GM18909 (cell line): Measurements from ENCODE around the gene PNLIPRP1.

Experiments used
- ATAC-seq: cut with Tn5 transposase; IDR thresholded peaks from one replicate; pipeline ENCODE4 v1.9.1; 2021; ENCODE audit warnings: mild to moderate bottlenecking; ENCODE audit not compliant: unreplicated experiment, poor library complexity

Gene PNLIPRP1

GRCh38 chr10:116627386-116627933 lies 36.7 kb downstream of the PNLIPRP1 start:
- no peak for ATAC-seq

- ATAC-seq: no peak
Observed at GRCh38 chr10:116629340-116629739, 38.6 kb downstream of the PNLIPRP1 start.

GRCh38 chr10:116630020-116630419 lies 39.3 kb downstream of the PNLIPRP1 start:
- ATAC-seq: no peak

- no peak for ATAC-seq
Observed at GRCh38 chr10:116631871-116632295, 41.1 kb downstream of the PNLIPRP1 start.

GRCh38 chr10:116632596-116633215 lies 41.9 kb downstream of the PNLIPRP1 start:
- ATAC-seq: no peak

GRCh38 chr10:116633216-116633600 lies 42.4 kb downstream of the PNLIPRP1 start:
- ATAC-seq: no peak

GRCh38 chr10:116634126-116634975 lies 43.6 kb downstream of the PNLIPRP1 start:
- no peak for ATAC-seq

GRCh38 chr10:116636385-116636784 lies 45.6 kb downstream of the PNLIPRP1 start:
- ATAC-seq: no peak

GRCh38 chr10:116636976-116637375 lies 46.2 kb downstream of the PNLIPRP1 start:
- no peak for ATAC-seq

GRCh38 chr10:116637830-116638229 lies 47.1 kb downstream of the PNLIPRP1 start:
- ATAC-seq: no peak

- no peak for ATAC-seq
Observed at GRCh38 chr10:116646502-116646901, 55.7 kb downstream of the PNLIPRP1 start.

GRCh38 chr10:116648903-116649302 lies 58.1 kb downstream of the PNLIPRP1 start:
- no peak for ATAC-seq

- ATAC-seq: no peak
Observed at GRCh38 chr10:116653885-116654284, 63.1 kb downstream of the PNLIPRP1 start.

- peak; percentile 46 for ATAC-seq
Observed at GRCh38 chr10:116654816-116655215, 64.1 kb downstream of the PNLIPRP1 start.

GRCh38 chr10:116655568-116655967 lies 64.8 kb downstream of the PNLIPRP1 start:
- no peak for ATAC-seq

GRCh38 chr10:116656044-116656443 lies 65.3 kb downstream of the PNLIPRP1 start:
- ATAC-seq: no peak

- ATAC-seq: no peak
Observed at GRCh38 chr10:116657863-116658551, 67.2 kb downstream of the PNLIPRP1 start.
